GM18505 (cell line): ENCODE results near the gene SLC39A9.
"Not testable (repeated sequence)": the region's sequence is repeated elsewhere in the genome, so short reads cannot be mapped to it uniquely, and the experiment has no call there.

Experiments
- ATAC-seq: cut with Tn5 transposase; IDR thresholded peaks from one replicate; pipeline ENCODE4 v1.9.1; 2021; ENCODE audit not compliant: unreplicated experiment
- POLR2A ChIP-seq: IDR thresholded peaks from 4 replicates; pipeline ENCODE4 v1.6.1; 2011; ENCODE audit warnings: borderline replicate concordance; ENCODE audit not compliant: insufficient read depth, insufficient read length; ENCODE audit errors: extremely low read depth

The SLC39A9 gene

DNA sequence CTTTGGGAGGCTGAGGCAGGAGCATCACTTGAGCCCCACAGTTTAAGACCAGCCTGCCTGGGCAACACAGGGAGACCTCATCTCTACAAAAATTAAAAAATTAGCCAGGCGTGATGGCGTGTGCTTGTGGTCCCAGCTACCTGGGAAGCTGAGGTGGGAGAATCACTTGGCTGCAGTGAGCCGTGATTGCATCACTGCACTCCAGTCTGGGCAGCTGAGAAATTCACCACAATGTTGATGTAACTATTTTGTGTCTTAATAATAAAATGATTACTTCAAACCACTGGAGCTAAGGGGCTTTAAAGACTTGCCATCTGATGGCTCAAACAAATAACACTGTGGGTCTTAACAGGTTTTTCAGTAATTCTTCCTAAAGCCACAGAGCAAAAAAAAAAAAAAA, 11.2 kb upstream of the SLC39A9 start:
- no peak for ATAC-seq
- TF ChIP-seq POLR2A: no peak

GRCh38 chr14:69391400-69391799, 7.1 kb upstream of the SLC39A9 start:
- ATAC-seq: not testable (repeated sequence)

DNA sequence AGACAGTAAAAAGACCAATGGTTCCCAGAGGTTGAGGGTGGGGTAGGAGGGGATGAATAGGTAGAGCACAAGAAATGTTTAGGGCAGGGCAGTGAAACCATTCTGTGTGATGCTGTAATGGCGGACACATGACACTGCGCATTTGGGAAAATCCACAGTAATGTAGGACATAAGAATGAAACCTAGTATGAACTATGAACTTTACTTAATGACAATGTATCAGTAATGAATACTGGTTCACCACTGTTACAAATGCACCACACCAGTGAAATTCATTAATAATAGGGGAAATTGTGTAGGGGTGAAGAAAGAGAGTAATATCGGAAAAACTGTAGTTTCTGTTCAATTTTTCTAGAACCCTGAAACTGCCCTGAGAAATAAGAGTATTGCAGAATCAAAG, 6.0 kb upstream of the SLC39A9 start:
- no peak for TF ChIP-seq POLR2A
- ATAC-seq: no peak

- no peak for TF ChIP-seq POLR2A
- no peak for ATAC-seq
These were observed 2.6 kb upstream of the SLC39A9 start for GRCh38 chr14:69395929-69396328.

DNA sequence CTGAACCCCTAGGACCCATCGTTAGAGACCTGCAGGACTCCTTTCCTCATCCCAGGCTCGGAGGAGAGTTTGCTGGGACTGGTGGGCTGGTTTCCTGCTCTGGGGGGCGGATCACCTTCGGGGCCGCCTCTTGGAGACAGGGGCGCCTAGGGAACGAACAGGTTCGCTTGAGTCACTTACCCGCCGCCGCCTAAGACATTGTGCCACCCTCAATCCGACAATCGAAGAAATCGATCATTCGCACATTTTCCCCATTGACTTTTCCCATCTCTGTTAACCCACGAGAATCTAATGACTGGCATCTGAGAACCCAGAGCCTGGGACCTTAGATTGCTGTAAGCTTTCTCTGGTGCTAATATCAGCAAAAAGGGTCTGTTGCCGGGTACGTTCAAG, 322 bp downstream of the SLC39A9 start:
- no peak for TF ChIP-seq POLR2A
- peak; percentile 21 for ATAC-seq

DNA sequence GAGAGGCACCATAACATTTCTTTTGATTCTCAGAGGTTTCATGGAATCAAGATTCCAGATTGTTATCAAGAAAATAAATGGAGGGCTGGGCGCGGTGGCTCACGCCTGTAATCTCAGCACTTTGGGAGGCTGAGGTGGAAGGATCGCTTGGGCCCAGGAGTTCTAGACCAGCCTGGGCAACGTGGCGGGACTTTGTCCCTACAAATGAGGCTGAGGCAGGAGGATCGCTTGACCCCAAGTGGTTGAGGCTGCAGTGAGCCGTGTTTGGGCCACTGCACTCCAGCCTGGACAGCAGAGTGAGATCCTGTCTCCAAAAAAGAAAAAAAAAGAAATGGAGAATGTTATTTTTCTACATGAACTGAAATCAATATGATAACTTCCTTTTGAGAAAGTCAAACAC, 1.3 kb downstream of the SLC39A9 start:
- ATAC-seq: no peak
- TF ChIP-seq POLR2A: no peak

DNA sequence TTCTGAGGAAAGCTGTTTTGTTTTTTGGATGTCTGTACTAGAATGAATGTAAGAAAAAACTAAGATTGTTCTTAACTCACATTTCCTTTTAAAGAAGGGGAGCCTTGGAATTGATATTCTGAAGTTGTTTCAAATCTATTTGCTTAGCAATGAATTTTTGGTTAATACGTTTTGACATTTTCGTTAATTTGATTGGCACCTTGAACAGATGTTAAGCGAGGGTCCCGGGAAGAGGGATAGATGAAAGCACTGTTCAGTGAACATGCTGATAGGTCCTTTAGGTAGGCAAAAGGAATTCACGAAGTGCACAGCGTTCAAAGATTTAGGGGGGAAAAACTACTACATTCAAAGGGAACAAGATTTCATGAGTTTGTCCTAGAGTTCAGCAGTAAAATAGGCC, 1.7 kb downstream of the SLC39A9 start:
- ATAC-seq: no peak

DNA sequence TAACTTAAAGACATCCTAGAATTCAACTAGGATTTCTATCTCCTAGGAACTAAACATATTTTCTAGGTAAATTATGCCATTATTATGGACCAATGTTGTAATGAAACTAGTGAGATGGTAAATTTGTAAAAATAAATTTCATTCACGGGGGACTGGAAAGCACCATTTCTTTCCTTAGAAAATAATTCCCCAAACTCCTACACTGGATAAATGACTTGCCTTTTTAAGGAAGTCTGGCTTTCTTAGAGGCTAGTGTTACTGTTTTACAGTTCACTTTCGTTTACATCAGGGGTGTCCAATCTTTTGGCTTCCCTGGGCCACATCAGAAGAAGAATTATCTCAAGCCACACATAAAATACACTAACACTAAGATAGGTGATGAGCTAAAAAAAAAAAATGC, 3.3 kb downstream of the SLC39A9 start:
- no peak for TF ChIP-seq POLR2A
- ATAC-seq: no peak

More for the DNA sequence above, 1.7 kb downstream of the SLC39A9 start:
- no peak for TF ChIP-seq POLR2A

GRCh38 chr14:69404478-69404877, 6.0 kb downstream of the SLC39A9 start:
- no peak for ATAC-seq
- no peak for TF ChIP-seq POLR2A

- ATAC-seq: no peak
- no peak for TF ChIP-seq POLR2A
These were observed 6.4 kb downstream of the SLC39A9 start for GRCh38 chr14:69404883-69405282.

GRCh38 chr14:69405762-69406161, 7.3 kb downstream of the SLC39A9 start:
- TF ChIP-seq POLR2A: no peak
- ATAC-seq: no peak

- no peak for ATAC-seq
- TF ChIP-seq POLR2A: no peak
These were observed 10.0 kb downstream of the SLC39A9 start for GRCh38 chr14:69408331-69408960.

DNA sequence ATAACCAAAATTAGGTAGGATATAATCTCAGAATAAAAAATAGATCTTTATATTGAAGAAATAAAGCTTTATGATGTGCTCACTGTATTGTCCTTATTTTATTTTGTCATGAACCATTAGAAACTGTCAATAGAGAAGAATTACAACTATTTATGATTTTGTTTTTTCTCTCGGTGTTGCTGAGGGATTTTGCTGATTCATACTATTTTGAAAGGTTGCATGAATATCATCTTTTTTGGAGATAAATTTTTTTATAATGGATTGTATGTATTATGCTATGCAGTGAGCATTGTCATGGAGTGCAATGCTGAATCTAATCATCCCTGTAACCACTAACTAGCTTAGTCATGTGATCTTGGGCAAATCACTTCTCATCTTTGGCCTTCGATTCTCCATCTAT, 15.0 kb downstream of the SLC39A9 start:
- TF ChIP-seq POLR2A: no peak
- ATAC-seq: no peak

GRCh38 chr14:69416087-69416486, 17.6 kb downstream of the SLC39A9 start:
- ATAC-seq: not testable (repeated sequence)

GRCh38 chr14:69423279-69423678, 24.8 kb downstream of the SLC39A9 start:
- ATAC-seq: no peak
- no peak for TF ChIP-seq POLR2A

DNA sequence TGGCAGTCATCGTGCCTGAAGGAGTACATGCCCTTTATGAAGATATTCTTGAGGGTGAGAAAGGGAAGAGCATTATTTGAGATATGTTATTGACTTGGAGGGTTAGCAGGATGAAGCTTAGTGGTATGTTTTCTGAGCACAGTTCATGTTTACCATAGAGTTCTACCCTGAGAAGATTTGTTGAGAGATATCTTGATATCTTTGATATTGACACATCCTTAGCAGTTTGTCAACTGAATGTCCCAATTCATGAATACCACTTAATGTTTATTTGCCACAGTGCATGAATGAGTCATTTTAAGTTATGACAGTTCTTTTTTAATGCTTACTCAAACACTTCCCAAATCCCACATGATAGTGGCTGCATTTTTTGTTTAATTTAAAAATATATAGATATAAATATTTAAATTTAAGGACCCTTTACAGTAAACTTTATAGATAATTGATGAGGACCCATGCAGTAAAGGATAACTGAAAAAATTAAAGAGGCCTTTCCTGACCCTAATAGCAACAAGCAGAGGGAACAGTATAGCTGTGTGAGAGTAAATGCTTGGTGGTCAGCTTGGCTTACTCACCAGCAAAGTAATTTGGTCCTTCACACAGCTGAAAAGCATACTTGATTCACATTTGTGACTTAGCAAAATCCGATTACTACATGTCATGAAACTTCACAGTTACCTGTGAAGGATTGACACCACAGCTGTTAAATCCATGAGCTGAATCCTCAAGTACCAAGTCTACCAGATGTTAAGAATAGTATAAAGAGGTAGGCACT, 25.8 kb downstream of the SLC39A9 start:
- ATAC-seq: no peak
- TF ChIP-seq POLR2A: no peak
